Sigmoid colon (tissue), 7 donors: Measurements from ENCODE around the gene ZNF664. TPM values are rescaled to one million over a fixed set of nuclear protein-coding genes. Genes with fewer than 3 reads are reported as not detected.

Experiments
- DNase-seq: peaks from one replicate; pipeline ENCODE4 v3.0.0-alpha.2; 2019
- H3K27ac ChIP-seq, 4 donors: fragments of 200-600 bp; sonication (generic); one replicate each; pipeline ENCODE4 v1.5.1; 2016 to 2019; ENCODE audit warnings: mild to moderate bottlenecking in 1 of 4
- H3K27me3 ChIP-seq, 3 donors: fragments of 200-600 bp; sonication (generic); one replicate each; pipeline ENCODE4 v1.5.1; 2019; ENCODE audit warnings: mild to moderate bottlenecking in 1 of 3
- H3K36me3 ChIP-seq, 4 donors: fragments of 200-600 bp; sonication (generic); one replicate each; pipeline ENCODE4 v1.5.1; 2016 to 2019
- H3K4me1 ChIP-seq, 4 donors: fragments of 200-600 bp; sonication (generic); one replicate each; pipeline ENCODE4 v1.5.1; 2017 to 2019
- H3K4me3 ChIP-seq, 4 donors: fragments of 200-600 bp; sonication (generic); one replicate each; pipeline ENCODE4 v1.5.1; 2017 to 2019; ENCODE audit warnings: mild to moderate bottlenecking in 2 of 4, moderate library complexity in 1 of 4
- H3K9me3 ChIP-seq, 4 donors: fragments of 200-600 bp in 3 of 4; sonication (generic) in 3 of 4; one replicate each; pipeline versions ENCODE4 v1.5.1 to v1.6.1; 2013 to 2019
- EP300 ChIP-seq, 4 donors: sonication (generic); formaldehyde crosslinking; IDR thresholded peaks; one replicate each; pipeline ENCODE4 v1.6.1; 2017; ENCODE audit warnings: antibody characterized with exemption in 4 of 4
- POLR2A ChIP-seq, 2 donors: fragments of 450-650 bp; IDR thresholded peaks; one replicate each; pipeline ENCODE4 v1.6.1; 2016; ENCODE audit warnings: antibody characterized with exemption in 2 of 2, mild to moderate bottlenecking in 2 of 2, moderate library complexity in 2 of 2
- POLR2AphosphoS5 ChIP-seq, 4 donors: sonication (generic); formaldehyde crosslinking; IDR thresholded peaks; one replicate each; pipeline ENCODE4 v1.6.1; 2017; ENCODE audit warnings: antibody characterized with exemption in 4 of 4
- WGBS, 2 donors: extraction: QIAGEN DNeasy Blood & Tissue Kit; methylation state at CpG; one replicate each; pipeline ENCODE4 v1.1.7; 2013; 5-methylcytosine and 5-hydroxymethylcytosine counted together
- intact Hi-C: fragments of 100-400 bp; cut with DNase I; formaldehyde crosslinking; loops from one replicate; pipeline ENCODE4 v1.15.1; 2023
- polyA plus RNA-seq, 3 donors: library from polyadenylated mRNA; stranded (reverse); fragments of 200-250 nt; gene quantifications; one replicate each; pipeline ENCODE4 v1.2.3, GENCODE V29; 2013
- total RNA-seq, 4 donors: library from RNA; depleted of rRNA; stranded (reverse); fragments of >200 nt; gene quantifications; one replicate each; pipeline ENCODE4 v1.1.0, GENCODE V29; 2016
- TF ChIP-seq, protein P1 (sequence below), 4 experiments: fragments of 450-650 bp in 3 of 4; fragments of 200-600 bp in 1 of 4; IDR thresholded peaks; one replicate each; pipeline ENCODE4 v1.5.1; 2016 to 2019; ENCODE audit warnings: antibody characterized with exemption in 4 of 4, mild to moderate bottlenecking in 3 of 4, moderate library complexity in 2 of 4
- donor health status: healthy with polysubstance abuse.
- donor health status: Bipolar disorder and iron deficiency.
- donor health status: healthy.

Gene ZNF664
- total and polyA plus RNA-seq, 7 donors: 43.4 to 74.0 (median 62.5) TPM

DNA sequence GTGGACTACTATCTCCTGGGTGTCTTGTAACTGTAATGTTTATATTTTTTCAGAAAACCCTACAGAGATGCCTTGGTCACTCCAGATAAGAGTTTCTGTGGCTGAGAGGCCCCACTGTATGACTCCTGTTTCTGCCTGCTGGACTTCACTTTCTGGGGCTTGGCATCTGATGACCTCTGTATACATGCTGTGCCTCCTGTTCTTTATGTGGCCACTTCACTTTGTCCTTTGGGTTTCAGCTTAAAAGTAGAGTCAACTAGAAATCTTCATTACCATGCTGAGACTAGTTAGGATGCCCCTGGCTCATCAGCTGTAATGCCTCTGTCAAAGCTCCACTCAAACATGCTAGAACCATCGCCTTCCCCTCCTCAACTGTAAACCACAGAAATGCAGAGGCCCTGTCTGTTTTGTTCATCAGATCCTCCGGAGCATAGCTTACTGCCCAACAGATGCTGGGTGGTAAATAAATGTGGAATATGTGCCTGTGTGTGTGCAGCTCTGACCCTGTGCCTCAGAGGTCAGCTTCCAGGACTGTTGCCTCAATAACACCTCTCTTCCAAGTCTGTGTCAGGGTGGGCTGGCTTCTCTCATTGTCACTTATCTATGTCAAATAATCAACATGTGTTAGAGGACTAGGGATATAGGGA, 25.5 kb downstream of the ZNF664 start:
- no peaks in the 10 kb centered on the region for H3K27me3 ChIP-seq
- TF ChIP-seq POLR2AphosphoS5 (IDR thresholded peaks at IDR 0.05) (no peak), EP300 (IDR thresholded peaks at IDR 0.05) (no peak)
- TF ChIP-seq, protein P1, sequence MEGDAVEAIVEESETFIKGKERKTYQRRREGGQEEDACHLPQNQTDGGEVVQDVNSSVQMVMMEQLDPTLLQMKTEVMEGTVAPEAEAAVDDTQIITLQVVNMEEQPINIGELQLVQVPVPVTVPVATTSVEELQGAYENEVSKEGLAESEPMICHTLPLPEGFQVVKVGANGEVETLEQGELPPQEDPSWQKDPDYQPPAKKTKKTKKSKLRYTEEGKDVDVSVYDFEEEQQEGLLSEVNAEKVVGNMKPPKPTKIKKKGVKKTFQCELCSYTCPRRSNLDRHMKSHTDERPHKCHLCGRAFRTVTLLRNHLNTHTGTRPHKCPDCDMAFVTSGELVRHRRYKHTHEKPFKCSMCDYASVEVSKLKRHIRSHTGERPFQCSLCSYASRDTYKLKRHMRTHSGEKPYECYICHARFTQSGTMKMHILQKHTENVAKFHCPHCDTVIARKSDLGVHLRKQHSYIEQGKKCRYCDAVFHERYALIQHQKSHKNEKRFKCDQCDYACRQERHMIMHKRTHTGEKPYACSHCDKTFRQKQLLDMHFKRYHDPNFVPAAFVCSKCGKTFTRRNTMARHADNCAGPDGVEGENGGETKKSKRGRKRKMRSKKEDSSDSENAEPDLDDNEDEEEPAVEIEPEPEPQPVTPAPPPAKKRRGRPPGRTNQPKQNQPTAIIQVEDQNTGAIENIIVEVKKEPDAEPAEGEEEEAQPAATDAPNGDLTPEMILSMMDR (IDR thresholded peaks at IDR 0.05): no peak
- WGBS, 2 donors: 73 to 82% methylated on average over 2 of the region's 2 CpGs
- H3K4me3 ChIP-seq: no peak overlapping the region
- H3K27ac ChIP-seq: no peak overlapping the region
- H3K36me3 ChIP-seq: peaks cover 0 to 16% (median 0%) of the 10 kb centered on the region in 4 donors
- no peaks in the 10 kb centered on the region for H3K9me3 ChIP-seq
- H3K4me1 ChIP-seq: peaks cover 0 to 5% (median 2%) of the 10 kb centered on the region in 4 donors
- intact Hi-C loops: no loop called here
- no peak for DNase-seq

DNA sequence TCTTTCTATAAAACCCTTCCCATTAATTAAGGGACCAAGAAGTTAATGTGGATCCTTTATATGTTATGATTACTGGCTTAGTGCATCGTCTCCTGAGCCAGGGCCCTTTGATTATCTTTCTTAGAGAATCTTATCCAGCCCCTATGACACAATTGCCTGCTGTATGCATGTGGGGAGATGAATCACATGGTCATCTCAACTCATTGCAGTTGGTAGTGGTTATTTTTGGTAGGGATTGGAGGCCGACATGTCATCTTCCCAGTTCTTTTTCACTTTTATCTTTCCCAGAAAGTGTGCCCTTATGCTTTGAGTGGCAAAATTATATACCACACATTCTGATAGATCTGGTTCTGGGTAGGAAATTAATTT, 26.0 kb downstream of the ZNF664 start:
- H3K4me3 ChIP-seq: no peak overlapping the region
- intact Hi-C loops: no loop called here
- H3K4me1 ChIP-seq: peaks cover 0 to 5% (median 2%) of the 10 kb centered on the region in 4 donors
- H3K9me3 ChIP-seq: no peaks in the 10 kb centered on the region
- H3K36me3 ChIP-seq: peaks cover 0 to 16% (median 0%) of the 10 kb centered on the region in 4 donors
- no peaks in the 10 kb centered on the region for H3K27me3 ChIP-seq
- TF ChIP-seq, protein P1 (IDR thresholded peaks at IDR 0.05): no peak
- no peak for TF ChIP-seq POLR2AphosphoS5 (IDR thresholded peaks at IDR 0.05)
- TF ChIP-seq POLR2A (IDR thresholded peaks at IDR 0.05): no peak
- no peak for TF ChIP-seq EP300 (IDR thresholded peaks at IDR 0.05)
- no peak overlapping the region for H3K27ac ChIP-seq
- DNase-seq: no peak
- WGBS, 2 donors: 88 to 89% methylated on average over 2 of the region's 2 CpGs

DNA sequence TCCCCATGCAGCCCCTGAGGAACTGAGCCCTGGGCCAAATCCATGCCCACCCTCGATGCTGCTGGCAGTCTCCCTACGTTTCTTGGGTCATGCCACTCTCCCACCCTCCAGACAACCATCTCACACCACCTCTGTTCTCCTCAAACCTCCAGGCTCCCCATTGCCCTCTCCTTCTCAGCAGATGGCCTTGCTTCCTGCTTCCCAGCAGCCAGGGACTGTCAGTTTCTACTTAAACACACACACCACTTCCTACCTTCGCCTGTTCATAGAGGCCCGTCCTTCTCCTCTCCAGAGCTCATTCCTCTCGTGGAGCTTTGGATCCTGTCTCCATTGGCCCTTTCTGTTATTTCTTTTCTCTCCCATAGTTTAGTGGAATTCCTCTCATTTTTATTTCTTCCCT, 27.1 kb downstream of the ZNF664 start:
- H3K27ac ChIP-seq: no peak overlapping the region
- peaks cover 0 to 4% (median 1%) of the 10 kb centered on the region in 4 donors for H3K4me1 ChIP-seq
- intact Hi-C loops: no loop called here
- no peaks in the 10 kb centered on the region for H3K9me3 ChIP-seq
- WGBS, 2 donors: 91 to 95% methylated on average over 5 of the region's 5 CpGs
- H3K27me3 ChIP-seq: no peaks in the 10 kb centered on the region
- no peak overlapping the region for H3K4me3 ChIP-seq
- no peak for TF ChIP-seq EP300 (IDR thresholded peaks at IDR 0.05)
- TF ChIP-seq, protein P1 (IDR thresholded peaks at IDR 0.05): no peak
- no peak for TF ChIP-seq POLR2A (IDR thresholded peaks at IDR 0.05)
- TF ChIP-seq POLR2AphosphoS5 (IDR thresholded peaks at IDR 0.05): no peak
- H3K36me3 ChIP-seq: peaks cover 0 to 23% (median 0%) of the 10 kb centered on the region in 4 donors
- no peak for DNase-seq

DNA sequence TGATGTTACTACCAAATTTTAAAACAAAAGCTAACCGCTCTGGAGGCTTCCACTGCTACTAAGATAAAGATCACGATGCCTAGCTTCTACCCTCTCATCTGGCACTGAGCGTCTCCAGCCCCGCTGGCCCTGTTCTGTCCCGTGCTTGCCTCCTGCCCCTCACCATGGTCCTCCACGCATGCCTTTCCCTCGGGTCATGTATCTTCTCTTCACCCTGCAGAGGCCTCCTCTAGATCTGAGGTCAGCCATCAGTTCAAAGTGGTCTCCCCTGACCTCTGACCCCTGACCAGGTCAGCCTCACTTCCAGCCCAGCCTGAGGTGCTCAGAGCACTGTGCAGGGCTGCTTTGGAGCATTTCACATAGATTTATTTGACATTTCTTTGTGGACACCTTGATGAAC, 28.3 kb downstream of the ZNF664 start:
- intact Hi-C loops: no loop called here
- WGBS, 2 donors: 91 to 93% methylated on average over 7 of the region's 7 CpGs
- peaks cover 0 to 23% (median 0%) of the 10 kb centered on the region in 4 donors for H3K36me3 ChIP-seq
- H3K4me3 ChIP-seq: no peak overlapping the region
- H3K27ac ChIP-seq: no peak overlapping the region
- no peaks in the 10 kb centered on the region for H3K27me3 ChIP-seq
- H3K9me3 ChIP-seq: no peaks in the 10 kb centered on the region
- H3K4me1 ChIP-seq: peaks cover 0 to 4% (median 0%) of the 10 kb centered on the region in 4 donors
- TF ChIP-seq POLR2A (IDR thresholded peaks at IDR 0.05) (no peak), POLR2AphosphoS5 (IDR thresholded peaks at IDR 0.05) (no peak), EP300 (IDR thresholded peaks at IDR 0.05) (no peak)
- TF ChIP-seq, protein P1 (IDR thresholded peaks at IDR 0.05): no peak
- DNase-seq: no peak
